Measurements from ENCODE around the gene G2E3.
"Not testable (repeated sequence)": the region's sequence is repeated elsewhere in the genome, so short reads cannot be mapped to it uniquely, and the experiment has no call there.

Gene G2E3

DNA sequence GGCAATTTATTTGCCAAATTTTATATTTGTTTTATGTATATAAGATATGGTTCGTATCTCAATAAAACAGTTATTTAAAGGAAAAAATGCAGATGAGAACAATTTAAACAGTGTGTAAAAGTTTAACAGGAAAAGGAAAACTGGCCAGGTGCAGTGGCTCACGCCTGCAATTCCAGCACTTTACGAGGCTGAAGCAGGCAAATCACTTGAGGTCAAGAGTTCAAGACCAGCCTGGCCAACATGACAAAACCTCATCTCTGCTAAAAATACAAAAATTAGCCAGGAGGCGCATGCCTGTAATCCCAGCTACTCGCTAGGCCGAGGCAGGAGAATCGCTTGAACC, 22.3 kb downstream of the G2E3 start:
- Histone ChIP-seq H3K4me1 (ENCODE audit: control insufficient read depth, insufficient read depth, low read length) (peaks cover 9% of the 10 kb centered on the region), H3K4me2 (ENCODE audit: low read length) (no peak overlapping the region), H3K36me3 (ENCODE audit: insufficient read depth, low read length) (peaks cover 6% of the 10 kb centered on the region), H3K4me3 (ENCODE audit: low read length) (no peak overlapping the region), H3K9ac (ENCODE audit: low read depth, low read length) (no peak overlapping the region), H3K9me3 (replicated peaks; ENCODE audit: low read length) (no peaks in the 10 kb centered on the region), H3K27me3 (ENCODE audit: control insufficient read depth, insufficient read depth, low read length) (no peaks in the 10 kb centered on the region)

DNA sequence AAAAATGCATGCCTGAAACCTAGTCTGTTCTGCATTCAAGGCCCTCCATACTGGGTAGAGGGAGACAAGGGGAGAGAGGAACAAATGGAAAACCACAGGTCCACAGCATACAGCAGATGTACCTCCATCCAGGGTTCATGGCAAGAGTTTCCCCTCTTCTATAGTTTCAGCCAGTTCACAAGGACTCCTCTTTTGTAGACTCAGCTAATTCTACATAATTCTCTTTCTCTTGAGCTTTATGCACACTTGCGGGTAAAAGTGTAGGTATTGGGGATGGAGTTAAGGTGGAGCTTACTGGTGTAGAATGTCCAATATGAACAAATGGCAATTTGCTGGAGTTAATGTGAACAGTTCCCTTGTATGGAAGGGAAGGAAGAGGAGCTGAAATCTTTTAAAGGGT, 23.4 kb downstream of the G2E3 start:
- Histone ChIP-seq H3K36me3 (ENCODE audit: insufficient read depth, low read length) (peaks cover 6% of the 10 kb centered on the region), H3K9me3 (replicated peaks; ENCODE audit: low read length) (no peaks in the 10 kb centered on the region), H3K27me3 (ENCODE audit: control insufficient read depth, insufficient read depth, low read length) (no peaks in the 10 kb centered on the region), H3K4me3 (ENCODE audit: low read length) (no peak overlapping the region), H3K4me1 (ENCODE audit: control insufficient read depth, insufficient read depth, low read length) (peaks cover 7% of the 10 kb centered on the region), H3K4me2 (ENCODE audit: low read length) (no peak overlapping the region), H3K9ac (ENCODE audit: low read depth, low read length) (no peak overlapping the region)

DNA sequence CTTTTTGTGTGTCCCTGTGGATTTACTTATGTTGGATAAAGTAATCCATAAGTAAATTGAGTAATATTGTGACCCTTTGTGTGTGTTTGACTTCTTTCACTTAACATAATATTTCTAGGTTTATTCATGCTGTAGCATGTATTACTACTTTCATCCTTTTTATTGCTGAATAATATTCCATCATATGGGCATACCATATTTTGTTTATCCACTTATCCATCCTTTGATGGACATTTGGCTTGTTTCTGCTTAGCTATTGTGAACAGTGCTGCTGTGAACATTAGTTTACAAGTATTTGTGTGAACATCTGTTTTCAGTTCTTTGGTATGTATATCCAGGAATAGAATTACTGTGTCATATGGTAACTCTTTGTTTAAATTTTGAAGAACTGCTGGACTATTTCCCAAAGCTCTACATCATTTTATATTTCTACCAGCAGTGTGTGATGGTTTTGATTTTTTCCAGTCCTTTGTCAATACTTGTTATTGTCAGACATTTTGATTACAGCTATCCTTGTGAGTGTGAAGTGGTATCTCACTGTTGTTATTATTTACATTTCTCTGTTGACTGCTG, 25.2 kb downstream of the G2E3 start:
- H3K36me3 ChIP-seq (ENCODE audit: insufficient read depth, low read length), result peaks cover 7% of the 10 kb centered on the region
- H3K9me3 ChIP-seq (replicated peaks; ENCODE audit: low read length), result no peaks in the 10 kb centered on the region
- H3K9ac ChIP-seq (ENCODE audit: low read depth, low read length), result no peak overlapping the region
- H3K4me2 ChIP-seq (ENCODE audit: low read length), result no peak overlapping the region
- peaks cover 6% of the 10 kb centered on the region for H3K4me1 ChIP-seq (ENCODE audit: control insufficient read depth, insufficient read depth, low read length)
- H3K27me3 ChIP-seq (ENCODE audit: control insufficient read depth, insufficient read depth, low read length), result no peaks in the 10 kb centered on the region
- H3K4me3 ChIP-seq (ENCODE audit: low read length), result no peak overlapping the region

DNA sequence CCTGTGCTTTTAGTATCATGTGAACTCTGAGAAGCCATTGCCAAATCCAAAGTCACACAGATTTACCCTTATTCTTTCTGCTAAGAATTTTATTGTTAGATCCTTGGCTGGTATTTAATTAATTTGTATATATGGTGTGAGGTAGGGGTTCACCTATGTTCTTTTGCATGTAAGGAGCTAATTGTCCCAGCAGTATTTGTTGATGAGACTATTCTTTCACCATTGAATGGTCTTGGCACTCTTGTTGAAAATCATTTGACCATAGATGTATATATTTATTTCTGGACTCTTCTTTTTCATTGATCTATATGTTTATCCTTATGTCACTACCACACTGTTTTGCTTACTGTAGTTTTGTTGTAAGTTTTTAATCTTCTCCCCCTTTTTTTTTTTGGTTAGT, 26.2 kb downstream of the G2E3 start:
- Histone ChIP-seq H3K4me3 (ENCODE audit: low read length) (no peak overlapping the region), H3K36me3 (ENCODE audit: insufficient read depth, low read length) (peaks cover 14% of the 10 kb centered on the region), H3K4me2 (ENCODE audit: low read length) (no peak overlapping the region), H3K27me3 (ENCODE audit: control insufficient read depth, insufficient read depth, low read length) (no peaks in the 10 kb centered on the region), H3K4me1 (ENCODE audit: control insufficient read depth, insufficient read depth, low read length) (peaks cover 6% of the 10 kb centered on the region), H3K9me3 (replicated peaks; ENCODE audit: low read length) (no peaks in the 10 kb centered on the region), H3K9ac (ENCODE audit: low read depth, low read length) (no peak overlapping the region)

DNA sequence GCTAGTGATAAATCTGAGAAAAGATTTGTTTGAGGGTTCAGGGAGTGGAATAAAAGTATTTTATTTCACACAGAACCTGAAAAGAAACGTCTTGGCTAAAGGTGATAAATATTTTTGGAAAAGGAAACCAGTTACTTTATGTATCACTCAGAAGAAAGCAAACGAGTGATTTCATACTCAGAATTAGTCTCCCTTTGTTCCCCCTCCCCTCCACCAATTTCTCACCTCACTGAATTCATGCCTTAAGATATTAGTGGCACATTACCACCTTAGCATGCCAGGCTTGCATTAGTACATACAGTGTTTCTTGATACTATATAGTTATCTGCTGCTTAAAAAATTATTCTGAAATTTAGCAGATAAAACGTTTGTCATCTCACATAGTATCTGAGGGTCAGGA, 28.2 kb downstream of the G2E3 start:
- Histone ChIP-seq H3K27me3 (ENCODE audit: control insufficient read depth, insufficient read depth, low read length) (no peaks in the 10 kb centered on the region), H3K4me3 (ENCODE audit: low read length) (no peak overlapping the region), H3K36me3 (ENCODE audit: insufficient read depth, low read length) (peaks cover 23% of the 10 kb centered on the region), H3K4me2 (ENCODE audit: low read length) (no peak overlapping the region), H3K9me3 (replicated peaks; ENCODE audit: low read length) (no peaks in the 10 kb centered on the region), H3K9ac (ENCODE audit: low read depth, low read length) (no peak overlapping the region), H3K4me1 (ENCODE audit: control insufficient read depth, insufficient read depth, low read length) (no peaks in the 10 kb centered on the region)

DNA sequence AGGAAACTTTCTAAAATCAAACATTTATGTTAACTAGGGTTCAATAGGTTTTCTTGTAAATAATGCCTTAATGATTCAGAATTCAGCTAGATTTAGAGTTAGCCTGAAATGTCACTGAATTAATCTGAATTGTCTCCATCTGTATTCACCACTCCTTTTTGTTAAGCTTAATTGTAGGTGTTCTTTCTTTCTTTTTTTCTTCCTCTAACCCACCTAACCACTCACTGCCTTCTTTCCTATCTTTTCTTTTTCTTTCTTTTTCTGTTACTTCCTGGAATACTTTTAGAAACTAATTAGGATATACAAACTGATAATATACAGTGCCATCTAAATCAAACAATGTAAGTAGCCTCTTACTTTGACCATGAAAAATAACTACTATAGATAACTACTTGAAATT, 29.9 kb downstream of the G2E3 start:
- no peaks in the 10 kb centered on the region for H3K27me3 ChIP-seq (ENCODE audit: control insufficient read depth, insufficient read depth, low read length)
- H3K9me3 ChIP-seq (replicated peaks; ENCODE audit: low read length), result no peaks in the 10 kb centered on the region
- H3K4me1 ChIP-seq (ENCODE audit: control insufficient read depth, insufficient read depth, low read length), result no peaks in the 10 kb centered on the region
- no peak overlapping the region for H3K9ac ChIP-seq (ENCODE audit: low read depth, low read length)
- no peak overlapping the region for H3K4me2 ChIP-seq (ENCODE audit: low read length)
- H3K36me3 ChIP-seq (ENCODE audit: insufficient read depth, low read length), result peaks cover 28% of the 10 kb centered on the region
- H3K4me3 ChIP-seq (ENCODE audit: low read length), result no peak overlapping the region

DNA sequence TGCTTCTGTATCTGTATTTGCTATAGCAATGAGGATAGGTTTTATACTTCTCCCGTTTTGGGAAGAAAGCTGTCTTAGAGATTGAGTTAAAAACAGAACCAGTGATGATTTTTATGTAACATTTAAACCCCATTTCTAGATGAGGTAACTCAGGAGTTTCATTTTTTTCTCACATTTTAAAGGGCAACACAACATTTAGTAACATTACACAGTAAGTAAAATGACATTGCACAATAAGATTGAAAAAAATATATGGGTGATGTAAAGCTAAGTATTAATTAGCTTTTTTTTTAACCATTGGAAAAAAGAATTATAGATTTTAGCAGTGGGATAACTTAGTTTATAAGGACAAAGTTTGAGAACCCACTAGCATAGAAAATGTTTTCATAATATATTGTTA, 38.0 kb downstream of the G2E3 start:
- H3K9me3 ChIP-seq (replicated peaks; ENCODE audit: low read length), result no peaks in the 10 kb centered on the region
- H3K9ac ChIP-seq (ENCODE audit: low read depth, low read length), result no peak overlapping the region
- no peak overlapping the region for H3K4me2 ChIP-seq (ENCODE audit: low read length)
- no peaks in the 10 kb centered on the region for H3K4me1 ChIP-seq (ENCODE audit: control insufficient read depth, insufficient read depth, low read length)
- H3K27me3 ChIP-seq (ENCODE audit: control insufficient read depth, insufficient read depth, low read length), result no peaks in the 10 kb centered on the region
- H3K4me3 ChIP-seq (ENCODE audit: low read length), result no peak overlapping the region
- H3K36me3 ChIP-seq (ENCODE audit: insufficient read depth, low read length), result peaks cover 32% of the 10 kb centered on the region

DNA sequence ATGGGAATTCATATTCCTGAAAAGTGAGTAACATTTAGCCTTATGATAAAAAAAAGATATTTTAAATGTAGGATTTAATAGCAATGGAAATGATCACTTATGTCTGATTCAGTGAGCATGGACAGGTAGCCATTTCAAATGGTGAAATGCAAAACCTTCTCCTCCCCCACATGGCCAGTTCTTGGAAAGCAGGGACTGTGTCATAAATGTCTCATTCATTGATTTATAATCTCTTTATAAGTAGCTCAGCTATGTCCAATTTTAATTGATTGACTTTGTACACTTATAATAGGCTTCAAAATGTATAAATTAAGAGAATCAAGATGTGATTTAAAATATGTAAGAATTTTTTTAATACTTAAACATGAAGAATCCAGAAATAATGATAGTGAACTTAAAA, 38.5 kb downstream of the G2E3 start:
- H3K36me3 ChIP-seq (ENCODE audit: insufficient read depth, low read length), result peaks cover 32% of the 10 kb centered on the region
- H3K4me3 ChIP-seq (ENCODE audit: low read length), result no peak overlapping the region
- H3K9ac ChIP-seq (ENCODE audit: low read depth, low read length), result no peak overlapping the region
- no peaks in the 10 kb centered on the region for H3K9me3 ChIP-seq (replicated peaks; ENCODE audit: low read length)
- H3K27me3 ChIP-seq (ENCODE audit: control insufficient read depth, insufficient read depth, low read length), result no peaks in the 10 kb centered on the region
- H3K4me2 ChIP-seq (ENCODE audit: low read length), result no peak overlapping the region
- H3K4me1 ChIP-seq (ENCODE audit: control insufficient read depth, insufficient read depth, low read length), result no peaks in the 10 kb centered on the region

DNA sequence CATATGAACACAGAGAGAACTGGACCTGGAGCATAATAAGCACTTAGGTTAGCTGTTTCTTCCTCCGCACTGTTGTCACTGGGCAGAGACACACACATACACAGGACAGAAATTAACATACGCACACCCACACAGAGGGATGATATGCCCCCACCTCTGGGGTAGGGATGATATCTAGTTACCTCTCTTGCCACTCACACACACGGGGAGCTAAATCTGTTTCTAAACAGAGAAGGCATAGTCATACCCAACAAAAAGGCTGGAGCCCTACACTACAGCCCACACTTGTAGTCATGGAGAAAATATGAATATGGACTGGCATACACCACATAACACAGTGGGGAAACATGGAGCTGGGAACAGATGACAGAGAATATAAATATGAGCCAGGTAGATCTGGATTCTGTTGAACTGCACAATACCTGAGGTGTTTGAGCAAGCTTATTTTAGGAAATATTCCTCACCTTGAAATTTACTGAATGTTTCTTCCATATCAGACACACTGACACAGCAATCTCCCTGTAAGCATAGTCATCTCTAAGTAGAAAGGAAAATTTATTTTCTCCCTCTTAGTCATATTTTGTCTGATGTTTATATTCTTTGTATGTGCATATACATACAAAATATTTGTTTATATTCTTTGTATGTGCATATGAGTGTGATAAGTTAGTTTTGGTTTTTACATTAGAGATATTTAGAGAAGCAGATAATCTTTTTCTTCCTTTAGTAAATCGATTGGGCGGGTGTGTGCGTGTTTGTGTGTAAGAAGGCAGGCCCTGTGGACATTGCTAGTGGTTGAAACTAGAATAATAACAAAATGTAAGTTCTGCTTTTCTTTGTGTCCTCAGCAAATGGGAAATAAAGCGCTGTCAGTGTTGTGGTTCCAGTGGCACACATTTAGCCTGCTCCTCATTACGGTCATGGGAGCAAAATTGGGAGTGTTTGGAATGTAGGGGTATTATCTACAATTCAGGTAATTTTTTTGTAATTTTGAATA, 42.3 kb downstream of the G2E3 start:
- Histone ChIP-seq H3K36me3 (ENCODE audit: insufficient read depth, low read length) (peaks cover 40% of the 10 kb centered on the region), H3K9me3 (replicated peaks; ENCODE audit: low read length) (no peaks in the 10 kb centered on the region), H3K4me2 (ENCODE audit: low read length) (no peak overlapping the region), H3K27me3 (ENCODE audit: control insufficient read depth, insufficient read depth, low read length) (no peaks in the 10 kb centered on the region), H3K9ac (ENCODE audit: low read depth, low read length) (no peak overlapping the region), H3K4me3 (ENCODE audit: low read length) (no peak overlapping the region), H3K4me1 (ENCODE audit: control insufficient read depth, insufficient read depth, low read length) (no peaks in the 10 kb centered on the region)

DNA sequence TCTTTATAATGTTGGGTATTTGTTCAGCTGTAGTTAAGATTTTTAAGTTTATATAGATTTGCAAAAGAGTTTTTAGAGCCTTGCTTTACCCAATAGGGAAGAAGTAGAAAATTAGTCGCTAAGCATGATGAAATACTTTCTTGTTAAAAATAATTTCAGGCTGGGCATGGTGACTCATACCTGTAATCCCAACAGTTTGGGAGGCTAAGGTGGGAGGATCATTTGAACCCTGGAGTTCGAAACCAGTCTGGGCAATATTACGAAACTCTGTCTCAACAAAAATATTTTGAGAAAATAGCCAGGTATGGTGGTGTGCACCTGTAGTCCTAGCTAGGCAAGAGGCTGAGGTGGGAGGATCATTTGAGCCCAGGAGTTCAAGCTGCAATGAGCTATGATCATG, 44.4 kb downstream of the G2E3 start:
- Histone ChIP-seq H3K36me3 (ENCODE audit: insufficient read depth, low read length) (peaks cover 45% of the 10 kb centered on the region), H3K9me3 (replicated peaks; ENCODE audit: low read length) (no peaks in the 10 kb centered on the region), H3K9ac (ENCODE audit: low read depth, low read length) (no peak overlapping the region), H3K4me2 (ENCODE audit: low read length) (no peak overlapping the region), H3K4me3 (ENCODE audit: low read length) (no peak overlapping the region), H3K4me1 (ENCODE audit: control insufficient read depth, insufficient read depth, low read length) (peaks cover 9% of the 10 kb centered on the region), H3K27me3 (ENCODE audit: control insufficient read depth, insufficient read depth, low read length) (no peaks in the 10 kb centered on the region)

DNA sequence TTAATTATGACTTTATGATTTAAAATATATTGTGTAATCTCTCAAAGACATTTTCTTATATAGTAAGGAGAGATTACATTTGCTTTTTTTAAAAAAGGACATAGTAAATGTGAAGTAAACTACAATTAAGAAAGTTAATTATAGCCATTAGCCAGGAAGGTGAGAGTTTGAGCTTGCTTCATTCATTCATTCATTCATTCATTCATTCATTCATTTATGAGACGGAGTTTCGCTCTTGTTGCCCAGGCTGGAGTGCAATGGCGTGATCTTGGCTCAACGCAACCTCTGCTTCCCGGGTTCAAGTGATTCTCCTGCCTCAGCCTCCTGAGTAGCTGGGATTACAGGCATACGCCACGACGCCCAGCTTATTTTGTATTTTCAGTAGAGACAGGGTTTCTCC, 45.7 kb downstream of the G2E3 start:
- not testable (repeated sequence) for H3K4me3 ChIP-seq (ENCODE audit: low read length); H3K9me3 ChIP-seq (replicated peaks; ENCODE audit: low read length); H3K9ac ChIP-seq (ENCODE audit: low read depth, low read length); H3K27me3 ChIP-seq (ENCODE audit: control insufficient read depth, insufficient read depth, low read length); H3K4me2 ChIP-seq (ENCODE audit: low read length)
- H3K36me3 ChIP-seq (ENCODE audit: insufficient read depth, low read length), result peaks cover 41% of the 10 kb centered on the region
- peaks cover 18% of the 10 kb centered on the region for H3K4me1 ChIP-seq (ENCODE audit: control insufficient read depth, insufficient read depth, low read length)

Measured in skeletal muscle satellite cell (primary cell).